Activated B cell treated with CpG ODN at 0.5 μM for 24 hours (primary cell): Measurements from ENCODE around the gene AP3S1. TPM values are rescaled to one million over a fixed set of nuclear protein-coding genes. Genes with fewer than 3 reads are reported as not detected.
"Not testable (repeated sequence)": the region's sequence is repeated elsewhere in the genome, so short reads cannot be mapped to it uniquely, and the experiment has no call there.

Experiments used
- ATAC-seq: fragments of 200-7000 bp; cut with Tn5 transposase; one replicate; pipeline ENCODE4 v1.10.0; 2021; ENCODE audit warnings: low read depth, mild to moderate bottlenecking, moderate library complexity
- CTCF ChIA-PET: fragments of 350-600 bp; sonication (Branson Sonifier 250); formaldehyde crosslinking; loops from one replicate; lab custom pipeline; 2021; ENCODE audit warnings: antibody characterized with exemption; lab: Charles Lee
- POLR2A ChIA-PET: fragments of 350-600 bp; sonication (Branson Sonifier 250); formaldehyde crosslinking; loops from one replicate; lab custom pipeline; 2021; ENCODE audit warnings: antibody characterized with exemption; lab: Charles Lee
- DNase-seq: peaks from one replicate; pipeline ENCODE4 v3.0.0; 2022
- H3K27ac Mint-ChIP-seq: one replicate; pipeline ENCODE4 v1.8.0; 2020; ENCODE audit warnings: mixed read lengths
- H3K27me3 Mint-ChIP-seq: one replicate; pipeline ENCODE4 v1.8.0; 2021; ENCODE audit warnings: mixed read lengths
- H3K36me3 Mint-ChIP-seq: one replicate; pipeline ENCODE4 v1.8.0; 2021; ENCODE audit warnings: low read depth, mixed read lengths
- H3K4me1 Mint-ChIP-seq: one replicate; pipeline ENCODE4 v1.8.0; 2021; ENCODE audit warnings: mixed read lengths
- H3K4me3 Mint-ChIP-seq: one replicate; pipeline ENCODE4 v1.8.0; 2020; ENCODE audit warnings: mild to moderate bottlenecking, mixed read lengths
- H3K9me3 Mint-ChIP-seq: one replicate; pipeline ENCODE4 v1.8.0; 2020; ENCODE audit warnings: mixed read lengths
- CTCF ChIP-seq: fragments of 200-600 bp; IDR thresholded peaks from one replicate; pipeline ENCODE4 v1.8.0; 2022; ENCODE audit warnings: antibody characterized with exemption, mild to moderate bottlenecking
- intact Hi-C: fragments of 100-400 bp; cut with micrococcal nuclease; formaldehyde crosslinking; loops from one replicate; pipeline ENCODE4 v1.15.1; 2024
- total RNA-seq: library from RNA; stranded (reverse); gene quantifications from 2 replicates; pipeline ENCODE4 v1.2.3, GENCODE V29; 2022

The AP3S1 gene
- total RNA-seq, 1 donor from 2014 or later: 43.2 TPM

GRCh38 chr5:115898656-115899055, 56.9 kb downstream of the AP3S1 start:
- no peak for TF ChIP-seq CTCF
- DNase-seq (no peak), ATAC-seq (no peak)
- intact Hi-C loops: no loop called here
- CTCF ChIA-PET: no interaction called here
- no peaks in the 10 kb centered on the region for H3K9me3 Mint-ChIP-seq
- POLR2A ChIA-PET: no interaction called here
- peaks cover 14% of the 10 kb centered on the region for H3K36me3 Mint-ChIP-seq
- no peaks in the 10 kb centered on the region for H3K27me3 Mint-ChIP-seq
- H3K4me1 Mint-ChIP-seq: no peaks in the 10 kb centered on the region
- no peak overlapping the region for H3K27ac Mint-ChIP-seq
- H3K4me3 Mint-ChIP-seq: no peak overlapping the region

DNA sequence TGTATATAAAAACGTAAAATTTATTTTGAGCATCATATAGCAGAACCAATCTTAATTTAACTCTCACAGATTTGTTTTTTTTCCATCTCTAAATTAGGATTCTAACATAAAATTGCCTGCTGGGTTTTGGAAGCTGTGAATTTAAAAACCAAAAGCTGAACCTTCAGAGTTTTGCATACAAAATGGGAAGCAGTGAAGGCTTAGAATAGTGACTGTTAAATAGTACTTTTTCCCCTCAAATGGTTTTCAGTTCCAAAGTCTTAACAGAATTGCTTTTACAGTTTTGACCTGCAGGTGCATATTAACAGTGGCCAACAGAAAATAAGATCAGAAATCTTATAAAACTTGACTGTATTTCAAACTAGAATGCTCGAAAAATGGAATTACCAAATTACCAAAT, 65.4 kb downstream of the AP3S1 start:
- ChIA-PET CTCF (no interaction called here), POLR2A (no interaction called here)
- intact Hi-C loops: no loop called here
- no peaks in the 10 kb centered on the region for H3K27me3 Mint-ChIP-seq
- H3K4me1 Mint-ChIP-seq: peaks cover 10% of the 10 kb centered on the region
- no peaks in the 10 kb centered on the region for H3K36me3 Mint-ChIP-seq
- DNase-seq: no peak
- no peak for TF ChIP-seq CTCF
- H3K4me3 Mint-ChIP-seq: no peak overlapping the region
- H3K9me3 Mint-ChIP-seq: no peaks in the 10 kb centered on the region
- no peak overlapping the region for H3K27ac Mint-ChIP-seq
- ATAC-seq: no peak

GRCh38 chr5:115913623-115914400, 72.1 kb downstream of the AP3S1 start:
- H3K36me3 Mint-ChIP-seq: peaks cover 14% of the 10 kb centered on the region
- CTCF ChIA-PET, ATAC-seq, H3K9me3 Mint-ChIP-seq, intact Hi-C loops, H3K4me3 Mint-ChIP-seq, DNase-seq, H3K4me1 Mint-ChIP-seq, H3K27ac Mint-ChIP-seq, H3K27me3 Mint-ChIP-seq: not testable (repeated sequence)
- POLR2A ChIA-PET: interaction anchor here (0.5 kb wide), 1 partner anchor 140 kb away, joined by 4 read pairs; no protein-coding TSS in a partner anchor

- POLR2A ChIA-PET: no interaction called here
- H3K4me1 Mint-ChIP-seq: no peaks in the 10 kb centered on the region
- intact Hi-C loops: no loop called here
- DNase-seq (no peak), ATAC-seq (no peak)
- no peak overlapping the region for H3K4me3 Mint-ChIP-seq
- H3K9me3 Mint-ChIP-seq: no peaks in the 10 kb centered on the region
- TF ChIP-seq CTCF: no peak
- H3K36me3 Mint-ChIP-seq: peaks cover 10% of the 10 kb centered on the region
- no peaks in the 10 kb centered on the region for H3K27me3 Mint-ChIP-seq
- no peak overlapping the region for H3K27ac Mint-ChIP-seq
- CTCF ChIA-PET: no interaction called here
Measured at GRCh38 chr5:115920171-115920725, 78.5 kb downstream of the AP3S1 start.

- H3K27ac Mint-ChIP-seq, H3K4me3 Mint-ChIP-seq, POLR2A ChIA-PET, DNase-seq, H3K9me3 Mint-ChIP-seq, CTCF ChIA-PET, intact Hi-C loops, H3K27me3 Mint-ChIP-seq, H3K36me3 Mint-ChIP-seq, H3K4me1 Mint-ChIP-seq, ATAC-seq: not testable (repeated sequence)
Measured at GRCh38 chr5:115928578-115929407, 87.1 kb downstream of the AP3S1 start.

- CTCF ChIA-PET, H3K27ac Mint-ChIP-seq, H3K36me3 Mint-ChIP-seq, DNase-seq, H3K4me1 Mint-ChIP-seq, H3K9me3 Mint-ChIP-seq, H3K4me3 Mint-ChIP-seq, ATAC-seq, POLR2A ChIA-PET, intact Hi-C loops, H3K27me3 Mint-ChIP-seq: not testable (repeated sequence)
Measured at GRCh38 chr5:115930171-115930570, 88.4 kb downstream of the AP3S1 start.
